ENCODE measurements around the gene CYSTM1.
A peak's percentile ranks its signal among the peaks of the same experiment; 100 is the strongest.

CYSTM1 gene

GRCh38 chr5:140142246-140142645 lies 32.7 kb upstream of the CYSTM1 start:
- in situ Hi-C loops (cut with HindIII; ENCODE audit: low sequenced_read_pairs): no loop called here
- H3K4me3 ChIP-seq (ENCODE audit: low read depth, low read length): no peak overlapping the region
- TF ChIP-seq, protein P1, sequence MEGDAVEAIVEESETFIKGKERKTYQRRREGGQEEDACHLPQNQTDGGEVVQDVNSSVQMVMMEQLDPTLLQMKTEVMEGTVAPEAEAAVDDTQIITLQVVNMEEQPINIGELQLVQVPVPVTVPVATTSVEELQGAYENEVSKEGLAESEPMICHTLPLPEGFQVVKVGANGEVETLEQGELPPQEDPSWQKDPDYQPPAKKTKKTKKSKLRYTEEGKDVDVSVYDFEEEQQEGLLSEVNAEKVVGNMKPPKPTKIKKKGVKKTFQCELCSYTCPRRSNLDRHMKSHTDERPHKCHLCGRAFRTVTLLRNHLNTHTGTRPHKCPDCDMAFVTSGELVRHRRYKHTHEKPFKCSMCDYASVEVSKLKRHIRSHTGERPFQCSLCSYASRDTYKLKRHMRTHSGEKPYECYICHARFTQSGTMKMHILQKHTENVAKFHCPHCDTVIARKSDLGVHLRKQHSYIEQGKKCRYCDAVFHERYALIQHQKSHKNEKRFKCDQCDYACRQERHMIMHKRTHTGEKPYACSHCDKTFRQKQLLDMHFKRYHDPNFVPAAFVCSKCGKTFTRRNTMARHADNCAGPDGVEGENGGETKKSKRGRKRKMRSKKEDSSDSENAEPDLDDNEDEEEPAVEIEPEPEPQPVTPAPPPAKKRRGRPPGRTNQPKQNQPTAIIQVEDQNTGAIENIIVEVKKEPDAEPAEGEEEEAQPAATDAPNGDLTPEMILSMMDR (IDR thresholded peaks at IDR 0.05; ENCODE audit: low read depth, low read length): no peak
- no peak for DNase-seq (ENCODE audit: low read depth, low spot score)

GRCh38 chr5:140142856-140143255 lies 32.1 kb upstream of the CYSTM1 start:
- H3K4me3 ChIP-seq (ENCODE audit: low read depth, low read length): no peak overlapping the region
- no peak for DNase-seq (ENCODE audit: low read depth, low spot score)
- TF ChIP-seq, protein P1 (IDR thresholded peaks at IDR 0.05; ENCODE audit: low read depth, low read length): no peak
- in situ Hi-C loops (cut with HindIII; ENCODE audit: low sequenced_read_pairs): no loop called here

DNA sequence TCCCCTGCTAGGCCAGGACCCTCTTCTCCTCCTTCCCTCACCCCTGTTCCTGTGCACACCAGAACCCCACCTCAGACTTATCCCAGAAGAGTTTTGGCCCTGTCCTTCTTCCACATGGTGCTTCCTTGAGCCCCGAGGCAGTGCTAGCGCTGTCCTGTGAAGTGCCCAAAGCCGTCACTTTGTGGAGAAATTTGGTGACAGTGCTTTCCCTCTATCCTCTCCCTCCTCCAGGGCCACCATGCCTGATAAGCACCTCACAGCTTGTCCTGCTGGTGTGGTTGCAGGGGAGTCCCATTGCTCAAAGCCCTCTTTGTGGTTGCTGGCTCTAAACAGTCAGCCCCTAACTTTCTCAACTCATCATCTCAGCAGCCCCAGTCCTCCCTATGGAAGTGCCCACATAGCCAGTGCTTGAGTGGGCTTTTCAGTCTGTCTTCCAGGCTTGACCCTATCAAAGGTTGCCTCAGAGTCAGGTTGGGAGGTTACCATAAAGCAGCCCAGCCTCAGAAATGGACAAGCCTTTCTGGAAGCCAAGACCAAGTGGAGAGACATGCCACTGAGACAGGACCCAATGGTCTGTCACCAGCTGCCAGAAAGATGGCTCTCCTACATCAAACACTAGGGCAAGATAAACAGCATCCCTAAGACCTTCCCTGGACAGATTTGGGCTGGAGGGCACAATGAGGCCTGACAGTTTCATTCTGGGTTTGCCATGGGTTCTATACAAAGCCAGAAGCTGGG lies 31.3 kb upstream of the CYSTM1 start:
- TF ChIP-seq, protein P1 (IDR thresholded peaks at IDR 0.05; ENCODE audit: low read depth, low read length): no peak
- in situ Hi-C loops (cut with HindIII; ENCODE audit: low sequenced_read_pairs): no loop called here
- no peak for DNase-seq (ENCODE audit: low read depth, low spot score)
- no peak overlapping the region for H3K4me3 ChIP-seq (ENCODE audit: low read depth, low read length)

DNA sequence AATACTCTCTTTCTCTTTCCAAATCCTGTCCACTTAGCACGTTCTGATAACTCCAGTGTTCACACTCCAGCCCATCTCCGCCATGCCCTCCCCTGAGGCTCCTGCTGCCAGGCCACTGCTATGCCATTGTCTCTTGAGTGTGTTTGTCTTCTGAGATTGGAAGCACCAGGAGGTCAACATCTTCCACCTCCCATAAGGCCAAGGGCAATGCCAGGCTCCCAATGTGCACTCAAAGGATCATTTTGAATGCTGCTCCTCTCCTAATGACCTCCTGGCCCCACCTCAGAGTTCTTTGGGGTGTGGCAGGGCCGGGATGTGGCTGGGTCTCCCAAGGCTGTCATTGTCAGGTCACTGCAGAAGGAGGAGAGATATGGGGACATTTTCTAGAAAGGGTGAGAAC lies 29.7 kb upstream of the CYSTM1 start:
- in situ Hi-C loops (cut with HindIII; ENCODE audit: low sequenced_read_pairs): no loop called here
- no peak for DNase-seq (ENCODE audit: low read depth, low spot score)
- TF ChIP-seq, protein P1 (IDR thresholded peaks at IDR 0.05; ENCODE audit: low read depth, low read length): no peak
- no peak overlapping the region for H3K4me3 ChIP-seq (ENCODE audit: low read depth, low read length)

GRCh38 chr5:140145818-140146522 lies 29.0 kb upstream of the CYSTM1 start:
- DNase-seq (ENCODE audit: low read depth, low spot score): peak; percentile 60
- H3K4me3 ChIP-seq (ENCODE audit: low read depth, low read length): peak overlapping the region; percentile 29
- in situ Hi-C loops (cut with HindIII; ENCODE audit: low sequenced_read_pairs): no loop called here

GRCh38 chr5:140146523-140146842 lies 28.5 kb upstream of the CYSTM1 start:
- TF ChIP-seq, protein P1 (IDR thresholded peaks at IDR 0.05; ENCODE audit: low read depth, low read length): no peak
- in situ Hi-C loops (cut with HindIII; ENCODE audit: low sequenced_read_pairs): no loop called here
- DNase-seq (ENCODE audit: low read depth, low spot score): no peak
- H3K4me3 ChIP-seq (ENCODE audit: low read depth, low read length): no peak overlapping the region

More at GRCh38 chr5:140145818-140146522, 29.0 kb upstream of the CYSTM1 start:
- TF ChIP-seq, protein P1 (IDR thresholded peaks at IDR 0.05; ENCODE audit: low read depth, low read length): peak; percentile 43
